ENCODE results near the gene PLK1.

PLK1 gene

DNA sequence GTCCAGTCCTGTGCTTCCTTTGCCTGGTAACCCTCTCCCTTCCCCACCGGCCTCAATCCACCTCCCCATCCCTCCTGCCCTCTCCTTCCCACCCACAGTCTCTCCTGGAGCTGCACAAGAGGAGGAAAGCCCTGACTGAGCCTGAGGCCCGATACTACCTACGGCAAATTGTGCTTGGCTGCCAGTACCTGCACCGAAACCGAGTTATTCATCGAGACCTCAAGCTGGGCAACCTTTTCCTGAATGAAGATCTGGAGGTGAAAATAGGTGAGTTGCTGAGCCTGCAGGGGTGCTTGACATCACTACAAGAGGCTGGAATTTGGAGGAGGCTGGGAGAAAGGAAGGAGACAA, 1.3 kb downstream of the PLK1 start:
- DNase-seq (ENCODE audit: low read depth in 2 of 2) = no peak

DNA sequence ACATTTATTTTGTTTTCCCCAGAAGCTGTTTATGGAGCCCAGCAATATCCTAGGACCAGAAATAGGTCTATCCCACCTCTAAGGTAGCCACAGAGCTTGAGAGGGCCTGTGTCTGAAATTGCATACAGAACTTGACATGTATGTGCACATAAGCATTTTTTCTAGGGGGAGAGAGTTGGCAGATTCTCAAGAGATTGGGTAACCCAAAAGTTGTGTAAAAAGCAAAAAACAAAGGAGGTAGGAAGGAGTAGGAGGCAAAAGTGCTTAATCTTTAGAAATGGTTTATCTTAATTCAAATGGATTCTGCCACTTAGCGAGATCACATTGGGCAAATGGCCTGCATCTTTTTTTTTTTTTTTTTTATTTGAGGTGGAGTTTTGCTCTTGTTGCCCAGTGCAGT, 3.5 kb downstream of the PLK1 start:
- no peak for DNase-seq (ENCODE audit: low read depth in 2 of 2)

DNA sequence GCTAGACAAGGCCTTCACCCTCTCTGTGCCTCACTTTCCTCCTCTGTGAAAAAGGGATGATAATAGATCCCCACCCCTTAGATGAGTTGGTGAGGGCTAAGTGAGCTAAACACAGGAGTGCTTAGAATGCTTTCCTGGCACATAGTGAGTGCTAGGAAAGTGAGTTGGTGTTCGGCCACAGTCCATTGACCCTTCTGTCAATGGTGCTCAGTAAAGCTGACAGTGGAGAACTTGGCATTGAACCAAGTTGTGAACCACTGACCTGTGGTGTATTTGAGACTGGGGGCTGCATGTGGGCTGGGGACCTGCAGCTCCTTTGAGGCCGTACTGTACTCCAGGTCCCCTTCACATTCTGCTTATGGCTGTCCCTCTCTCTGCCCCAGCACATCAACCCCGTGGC, 4.8 kb downstream of the PLK1 start:
- DNase-seq (ENCODE audit: low read depth in 2 of 2) = no peak

DNA sequence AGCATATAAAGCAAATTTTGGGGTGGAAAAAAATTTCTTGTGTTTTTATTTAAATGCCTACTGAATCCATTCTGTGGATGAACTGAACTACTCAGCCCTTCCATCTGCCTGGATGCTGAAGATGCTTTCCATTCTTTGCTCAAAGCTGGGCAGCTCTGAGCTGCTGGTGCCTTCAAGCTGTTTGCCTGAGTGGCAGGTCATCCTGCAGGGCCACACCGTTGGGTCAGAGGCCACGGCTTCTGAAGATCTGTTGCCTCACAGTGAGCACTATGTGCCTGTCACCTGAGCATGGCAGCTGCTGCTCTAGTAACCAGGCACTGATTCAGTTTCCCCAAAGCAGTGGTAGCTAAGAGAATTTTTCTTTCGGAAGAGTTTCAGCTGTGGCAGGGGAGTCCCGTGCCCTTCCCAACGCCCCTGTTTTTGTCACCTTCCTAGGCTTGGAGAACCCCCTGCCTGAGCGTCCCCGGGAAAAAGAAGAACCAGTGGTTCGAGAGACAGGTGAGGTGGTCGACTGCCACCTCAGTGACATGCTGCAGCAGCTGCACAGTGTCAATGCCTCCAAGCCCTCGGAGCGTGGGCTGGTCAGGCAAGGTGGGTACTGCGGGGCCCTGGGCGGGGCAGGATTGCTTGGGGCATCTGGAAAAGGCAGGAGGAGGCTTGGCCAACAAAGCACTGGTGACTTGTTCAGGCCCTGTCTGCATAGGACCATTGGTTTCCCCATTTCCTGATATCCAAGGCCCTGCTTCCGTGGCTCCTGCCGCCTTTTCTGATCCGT, 8.5 kb downstream of the PLK1 start:
- DNase-seq (ENCODE audit: low read depth in 2 of 2) = no peak

DNA sequence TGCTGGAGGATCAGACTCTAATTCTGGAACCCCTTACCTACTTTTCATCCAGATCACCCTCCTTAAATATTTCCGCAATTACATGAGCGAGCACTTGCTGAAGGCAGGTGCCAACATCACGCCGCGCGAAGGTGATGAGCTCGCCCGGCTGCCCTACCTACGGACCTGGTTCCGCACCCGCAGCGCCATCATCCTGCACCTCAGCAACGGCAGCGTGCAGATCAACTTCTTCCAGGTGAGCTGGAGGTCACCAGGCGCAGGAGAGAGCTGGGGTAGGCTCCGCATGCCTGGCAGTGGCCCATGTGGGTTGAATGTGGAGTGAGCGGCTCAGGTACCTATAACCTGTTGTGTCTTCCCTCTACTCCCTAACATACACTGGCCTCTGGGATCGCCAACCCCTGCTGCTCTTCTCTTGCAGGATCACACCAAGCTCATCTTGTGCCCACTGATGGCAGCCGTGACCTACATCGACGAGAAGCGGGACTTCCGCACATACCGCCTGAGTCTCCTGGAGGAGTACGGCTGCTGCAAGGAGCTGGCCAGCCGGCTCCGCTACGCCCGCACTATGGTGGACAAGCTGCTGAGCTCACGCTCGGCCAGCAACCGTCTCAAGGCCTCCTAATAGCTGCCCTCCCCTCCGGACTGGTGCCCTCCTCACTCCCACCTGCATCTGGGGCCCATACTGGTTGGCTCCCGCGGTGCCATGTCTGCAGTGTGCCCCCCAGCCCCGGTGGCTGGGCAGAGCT, 10.9 kb downstream of the PLK1 start:
- DNase-seq (ENCODE audit: low read depth in 2 of 2) = no peak

DNA sequence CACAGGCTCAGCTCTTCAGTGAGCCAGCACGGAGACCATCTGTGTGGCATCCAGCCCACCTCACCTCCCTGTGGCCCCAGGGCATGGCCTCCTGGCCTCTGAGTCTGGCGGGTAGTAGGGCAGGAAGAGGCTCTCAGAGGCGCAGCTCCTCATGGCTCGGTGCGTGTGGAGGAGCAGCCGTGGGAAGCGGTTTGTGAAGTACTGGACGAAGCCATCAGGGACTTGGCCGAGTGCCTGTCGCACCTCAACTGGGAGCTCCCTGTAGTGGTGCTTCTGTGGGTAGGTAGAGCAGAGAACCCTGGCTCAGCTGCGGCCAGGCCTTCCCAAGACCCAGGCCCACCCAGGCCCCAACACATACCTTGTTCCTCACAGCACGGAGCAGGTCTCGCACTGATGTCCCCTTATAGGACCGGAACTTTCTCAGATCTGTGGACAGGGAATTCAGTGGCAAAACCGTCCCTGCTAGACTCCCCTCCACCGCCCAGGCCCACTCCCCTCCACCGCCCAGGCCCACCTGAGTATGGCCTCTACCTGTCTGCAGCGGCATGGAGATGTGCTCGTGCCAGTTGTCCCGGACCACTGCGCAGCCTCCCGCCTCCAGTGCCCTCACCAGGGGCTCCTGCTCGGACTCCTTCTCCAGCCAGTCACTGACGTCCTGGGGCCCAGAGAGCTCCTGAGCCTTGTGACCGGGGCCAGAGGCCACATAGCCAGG, 12.2 kb downstream of the PLK1 start:
- no peak for DNase-seq (ENCODE audit: low read depth in 2 of 2)

DNA sequence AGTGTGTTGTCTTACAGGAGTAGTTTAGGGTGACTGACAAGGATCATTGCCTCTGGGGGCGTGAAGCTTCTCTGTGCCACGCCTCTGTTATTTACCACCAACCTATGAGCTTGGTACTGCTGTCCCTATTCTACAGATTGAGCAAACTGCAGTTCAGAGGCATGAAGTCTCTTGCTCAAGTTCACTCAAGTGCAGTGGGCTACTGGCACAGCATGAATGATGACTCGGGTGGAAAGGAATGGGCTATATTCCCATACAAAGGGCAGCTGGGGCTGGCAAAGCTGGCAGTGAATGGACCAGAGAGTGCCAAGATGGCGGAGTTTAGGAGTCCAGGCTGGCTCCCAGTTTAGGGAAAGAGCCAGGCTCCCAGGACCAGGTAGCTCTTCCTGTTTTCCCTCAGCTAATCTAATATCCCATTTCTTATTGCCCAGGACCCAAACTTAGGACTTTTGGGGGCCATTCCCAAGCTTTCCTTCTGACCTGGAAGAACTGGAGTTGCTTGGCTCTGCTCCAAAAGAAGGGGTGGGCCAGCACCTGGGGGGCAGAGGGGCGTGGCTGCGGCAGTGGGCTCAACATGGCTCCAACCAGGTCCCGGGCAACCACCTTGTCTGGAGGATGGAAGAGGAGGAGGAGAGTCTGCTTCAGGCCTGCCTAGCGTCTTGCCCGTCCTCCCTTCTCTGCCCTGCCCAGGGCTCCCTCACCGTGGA, 12.9 kb downstream of the PLK1 start:
- no peak for DNase-seq (ENCODE audit: low read depth in 2 of 2)

DNA sequence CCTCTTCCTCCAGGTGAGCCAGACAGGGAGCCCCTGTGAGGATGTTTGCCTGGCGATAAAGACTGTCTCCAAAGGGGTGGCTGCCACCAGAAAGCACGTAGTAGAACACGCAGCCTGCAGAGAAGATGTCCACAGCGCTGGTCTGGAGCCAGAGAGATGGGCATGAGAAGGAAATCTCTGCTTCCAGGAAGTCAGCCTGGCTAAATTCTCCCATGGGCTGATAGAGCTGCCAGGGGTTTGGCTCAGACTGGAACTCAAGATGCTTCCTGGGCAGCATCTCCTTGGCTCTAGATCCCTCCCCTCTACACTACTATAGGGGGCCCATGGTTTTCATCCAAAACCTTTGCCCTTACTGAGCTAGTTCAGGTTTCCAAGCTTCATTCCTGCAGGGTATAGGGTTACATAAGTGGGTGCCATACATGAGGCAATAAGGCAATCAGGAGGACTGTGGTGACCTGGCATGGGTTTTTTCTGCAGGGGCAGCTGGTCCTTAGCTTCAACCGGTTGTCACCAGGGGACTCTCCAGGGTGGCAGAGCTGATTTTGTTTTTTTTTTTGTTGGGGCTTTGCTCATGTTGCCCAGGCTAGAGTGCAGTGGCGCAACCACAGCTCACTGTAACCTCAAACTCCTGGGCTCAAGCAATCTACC, 13.6 kb downstream of the PLK1 start:
- no peak for DNase-seq (ENCODE audit: low read depth in 2 of 2)

DNA sequence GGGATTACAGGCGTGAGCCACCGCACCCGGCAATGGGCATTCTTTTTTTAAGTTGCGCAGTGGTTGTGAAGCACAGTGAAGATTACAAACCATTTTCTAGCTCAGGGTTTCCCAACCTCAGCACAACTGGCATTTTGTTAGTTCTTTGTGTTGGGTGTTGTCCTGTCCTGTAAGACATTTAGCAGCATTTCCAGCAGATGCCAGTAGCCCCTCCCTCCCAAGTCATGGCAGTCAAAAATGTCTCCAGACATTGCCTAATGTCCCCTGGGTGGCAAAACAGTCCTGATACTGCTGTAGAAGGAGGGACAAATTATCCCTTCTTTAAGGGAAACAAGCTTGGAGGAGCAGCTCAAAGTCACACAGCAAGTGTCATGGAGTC, 15.6 kb downstream of the PLK1 start:
- DNase-seq (ENCODE audit: low read depth in 2 of 2) = no peak

DNA sequence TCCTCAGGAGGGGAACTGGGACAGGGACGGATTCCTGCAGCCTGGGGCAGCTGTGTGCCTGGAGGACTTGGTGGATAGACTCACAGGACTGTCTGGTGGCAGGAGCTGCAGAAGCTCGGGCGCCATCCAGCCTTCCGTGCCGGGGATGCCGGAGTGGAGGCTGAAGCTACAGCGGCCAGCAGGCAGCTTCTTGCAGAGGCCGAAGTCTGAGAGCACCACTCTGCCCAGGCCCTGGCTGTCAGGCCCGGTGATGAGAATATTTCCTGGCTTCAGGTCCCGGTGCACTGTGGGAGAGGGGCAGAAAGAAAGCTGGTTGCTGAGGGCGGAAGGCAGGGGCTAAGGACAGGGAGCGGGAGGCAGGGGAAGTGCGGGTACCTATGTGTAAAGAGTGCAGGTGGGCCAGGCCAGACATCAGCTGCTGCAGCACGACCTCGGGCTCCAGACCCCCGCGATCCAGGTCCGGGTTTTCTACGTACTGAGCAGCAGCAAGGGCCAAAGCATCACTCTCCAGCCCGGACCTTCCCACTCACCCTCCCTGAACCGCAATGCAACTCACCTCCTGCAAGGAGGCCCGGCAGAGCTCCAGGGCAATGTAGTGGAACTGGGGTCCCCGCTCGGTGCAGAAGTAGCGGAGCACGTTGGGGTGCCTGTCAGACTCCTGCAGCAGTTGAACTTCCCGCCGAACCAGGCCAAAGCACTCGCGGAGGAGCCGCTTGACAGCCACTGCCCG, 16.1 kb downstream of the PLK1 start:
- no peak for DNase-seq (ENCODE audit: low read depth in 2 of 2)

DNA sequence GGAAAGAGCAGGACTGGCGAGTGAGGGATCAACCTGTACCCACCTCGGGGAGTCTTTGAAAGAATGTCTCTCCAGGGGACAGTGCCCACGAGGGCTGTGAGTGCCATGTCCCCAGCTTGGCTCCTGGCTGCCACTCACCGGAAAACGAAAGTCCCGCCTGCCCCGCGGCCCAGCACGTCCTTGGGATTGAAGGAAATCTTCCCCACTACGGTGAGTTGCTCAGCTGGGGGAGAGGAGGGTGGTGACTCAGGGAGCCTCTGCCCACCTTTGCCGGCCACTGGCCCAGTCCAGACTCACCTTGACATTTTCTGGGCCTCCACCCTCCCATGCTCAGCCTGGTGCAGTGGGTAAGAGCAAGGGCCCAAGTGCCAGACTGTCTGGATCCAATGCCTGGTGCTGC, 17.1 kb downstream of the PLK1 start:
- no peak for DNase-seq (ENCODE audit: low read depth in 2 of 2)

DNA sequence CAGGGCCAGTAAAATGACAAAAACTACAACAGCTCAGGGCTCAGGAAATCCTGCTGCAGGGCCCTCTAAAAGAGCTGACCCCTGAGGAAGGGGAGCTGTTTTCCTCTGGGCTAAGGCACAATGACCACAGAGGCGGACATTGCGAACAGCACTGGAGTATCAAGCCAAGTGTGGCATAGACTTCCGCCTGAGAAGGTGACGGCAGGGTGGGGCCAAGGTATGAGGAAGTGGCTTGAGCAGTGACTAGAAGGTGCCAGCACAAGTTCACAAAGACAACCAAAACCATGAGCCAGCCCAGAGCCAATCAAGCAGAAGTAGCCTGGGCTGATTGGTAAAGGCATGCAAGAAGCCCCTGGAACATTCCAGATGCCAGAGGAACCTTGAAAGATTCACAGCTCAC, 20.4 kb downstream of the PLK1 start:
- no peak for DNase-seq (ENCODE audit: low read depth in 2 of 2)

DNA sequence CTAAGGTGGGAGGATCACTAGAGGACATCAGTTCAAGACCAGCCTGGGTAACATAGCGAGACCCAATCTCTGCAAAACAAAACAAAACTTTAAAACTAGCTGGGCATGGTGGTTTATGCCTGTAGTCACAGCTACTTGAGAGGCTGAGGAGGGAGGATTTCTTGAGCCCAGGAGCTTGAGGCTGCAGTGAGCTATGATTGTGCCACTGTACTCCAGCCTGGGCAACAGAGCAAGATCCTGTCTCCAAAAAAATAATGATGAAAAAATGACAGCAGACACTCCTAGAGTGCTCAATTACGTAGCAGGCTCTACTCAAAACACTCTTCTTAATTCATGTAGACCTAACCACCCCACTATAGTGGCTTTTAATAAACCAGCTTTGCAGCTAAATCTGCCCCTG, 21.4 kb downstream of the PLK1 start:
- DNase-seq (ENCODE audit: low read depth in 2 of 2) = no peak

DNA sequence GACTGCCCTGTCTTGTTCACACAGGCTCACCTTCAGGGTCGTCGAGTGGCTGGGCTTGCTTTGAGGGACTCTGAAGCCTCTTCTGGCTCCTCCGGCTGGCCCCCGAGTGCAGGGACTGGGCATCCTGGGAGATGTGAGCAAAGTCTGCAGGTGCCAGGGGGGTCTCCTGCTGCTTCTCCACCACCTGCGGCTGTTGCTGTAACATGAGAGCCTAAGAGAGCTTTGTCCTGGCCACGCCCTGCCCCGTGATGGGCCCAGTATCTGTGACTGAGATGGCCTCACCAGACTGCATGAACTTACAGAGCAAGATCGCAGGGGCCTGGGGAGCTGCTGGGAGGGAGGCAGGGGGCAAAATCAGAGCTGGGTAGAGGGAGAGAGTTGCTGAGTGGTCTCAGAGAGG, 21.8 kb downstream of the PLK1 start:
- no peak for DNase-seq (ENCODE audit: low read depth in 2 of 2)

DNA sequence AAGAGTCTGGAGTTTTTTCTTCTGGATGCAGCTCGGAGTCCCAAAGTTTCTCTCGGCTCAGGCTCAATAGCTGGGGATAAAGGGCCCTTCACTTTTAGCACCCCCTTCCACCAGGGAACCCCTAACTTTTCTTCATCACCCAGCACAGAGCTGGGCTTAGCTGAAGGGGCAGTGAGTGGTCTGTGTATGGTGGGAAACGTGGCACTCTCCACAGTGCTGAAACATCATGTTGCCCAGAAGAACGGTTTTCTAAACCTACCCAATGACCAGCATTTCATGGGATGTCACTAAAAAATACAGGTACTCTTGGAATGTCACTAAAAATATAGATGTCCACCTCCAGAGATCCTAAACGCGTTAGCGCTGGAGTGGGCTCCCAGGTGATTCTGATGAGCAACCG, 22.4 kb downstream of the PLK1 start:
- no peak for DNase-seq (ENCODE audit: low read depth in 2 of 2)

DNA sequence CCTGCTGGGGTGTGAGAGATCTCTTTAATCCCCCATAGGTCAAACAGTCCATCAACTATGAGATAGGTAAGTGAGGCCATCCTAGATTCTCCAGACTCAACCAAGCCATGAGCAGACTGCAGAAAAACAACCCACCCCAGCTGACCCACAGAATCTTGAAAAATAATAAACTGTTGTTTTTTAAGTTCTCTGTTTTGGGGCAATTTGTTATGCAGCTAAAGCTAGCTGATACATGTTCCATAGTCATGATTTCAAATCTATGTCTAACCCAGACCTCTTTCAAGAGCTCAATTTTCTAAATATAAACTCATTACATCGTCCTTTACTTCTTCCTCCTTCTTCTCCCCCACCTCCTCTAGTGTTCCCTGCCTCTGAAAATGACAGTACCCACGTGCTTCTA, 24.3 kb downstream of the PLK1 start:
- no peak for DNase-seq (ENCODE audit: low read depth in 2 of 2)

DNA sequence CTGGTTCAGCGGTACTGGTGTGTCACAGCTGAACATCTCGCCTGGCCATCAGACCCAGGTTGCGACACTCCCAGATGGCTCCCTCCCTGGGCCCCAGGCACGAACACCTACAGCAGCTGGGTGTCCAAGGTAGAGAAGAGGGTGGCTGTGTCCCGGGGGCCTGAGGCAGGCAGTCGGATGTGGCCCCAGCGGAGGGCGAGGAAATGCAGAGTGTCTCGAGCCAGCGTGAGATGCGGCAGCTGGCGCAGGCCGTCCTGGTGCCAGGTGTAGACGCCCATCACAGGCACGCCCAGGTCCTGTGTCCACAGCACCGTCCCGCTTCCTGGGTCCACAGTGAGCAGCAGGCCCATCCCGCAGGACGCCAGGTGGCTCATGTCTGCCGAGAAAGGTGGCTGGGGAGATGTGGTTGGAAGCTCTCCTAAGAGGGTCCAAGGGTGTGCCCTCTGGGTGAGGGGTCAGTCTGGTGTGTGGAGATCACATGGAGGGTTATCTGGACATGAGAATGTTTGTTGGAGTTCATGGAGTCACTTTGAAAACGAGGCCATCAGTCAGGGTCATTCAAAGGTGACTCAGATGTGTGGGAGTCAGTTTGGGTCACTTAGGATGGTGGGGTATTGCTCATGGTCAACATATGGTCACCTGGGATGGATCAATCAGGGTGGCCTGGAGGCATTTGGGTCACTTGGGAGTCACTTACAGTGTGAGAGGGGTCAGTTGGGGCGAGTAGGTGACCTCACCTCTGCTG, 26.3 kb downstream of the PLK1 start:
- no peak for DNase-seq (ENCODE audit: low read depth in 2 of 2)

DNA sequence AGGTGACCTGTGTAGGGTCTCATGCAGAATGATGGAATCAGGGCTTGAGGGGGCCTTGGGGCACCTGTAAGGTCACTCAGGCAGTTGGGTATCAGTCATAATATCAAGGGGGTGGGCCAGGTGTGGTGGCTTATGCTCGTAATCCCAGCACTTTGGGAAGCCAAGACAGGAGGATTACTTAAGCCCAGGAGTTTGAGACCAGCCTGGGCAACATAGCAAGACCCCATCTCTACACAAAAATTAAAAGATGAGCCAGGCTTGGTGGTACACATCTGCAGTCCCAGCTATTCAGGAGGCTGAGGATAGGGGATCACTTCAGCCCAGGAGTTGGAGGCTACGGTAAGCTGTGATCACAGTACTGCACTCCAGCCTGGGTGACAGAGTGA, 26.8 kb downstream of the PLK1 start:
- DNase-seq (ENCODE audit: low read depth in 2 of 2) = no peak

DNA sequence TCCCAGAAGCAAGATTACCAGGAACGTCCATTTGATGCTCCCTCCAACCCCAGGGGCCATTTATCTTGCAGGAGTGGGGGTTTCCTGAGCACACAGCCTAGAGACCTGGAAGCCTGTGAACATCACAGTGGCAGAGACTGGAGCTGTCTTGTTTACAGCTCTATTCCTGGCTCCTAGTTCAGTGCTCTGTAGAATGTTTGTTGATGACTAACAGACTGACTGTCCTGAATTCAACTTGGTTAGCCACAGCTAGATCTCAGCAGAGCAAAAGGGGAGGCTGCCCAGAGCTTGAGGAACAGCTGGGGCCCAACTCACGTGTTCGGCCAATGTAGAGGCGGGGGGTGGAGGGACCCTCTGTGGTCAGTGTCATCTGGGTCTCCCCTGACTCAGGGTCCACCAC, 27.8 kb downstream of the PLK1 start:
- DNase-seq (ENCODE audit: low read depth in 2 of 2) = no peak

DNA sequence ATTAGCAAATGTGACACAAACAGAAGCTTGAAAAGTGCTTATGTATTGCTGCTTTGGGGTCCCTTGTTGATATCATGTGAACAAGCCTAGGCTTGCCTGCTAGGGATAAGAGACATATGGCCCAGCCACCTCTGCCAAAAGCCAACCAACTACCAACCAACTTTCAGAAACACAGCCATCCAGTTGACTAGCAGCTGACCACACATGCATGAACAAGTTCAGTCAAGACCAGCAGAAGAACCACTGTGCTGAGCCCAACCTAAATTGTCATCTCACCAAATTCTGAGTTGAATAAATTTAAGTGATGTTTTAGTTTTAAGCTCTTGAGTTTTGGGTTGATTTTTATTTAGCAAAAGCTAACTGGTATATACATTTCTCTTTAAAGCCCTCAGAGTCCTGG, 30.8 kb downstream of the PLK1 start:
- DNase-seq (ENCODE audit: low read depth in 2 of 2) = no peak

DNA sequence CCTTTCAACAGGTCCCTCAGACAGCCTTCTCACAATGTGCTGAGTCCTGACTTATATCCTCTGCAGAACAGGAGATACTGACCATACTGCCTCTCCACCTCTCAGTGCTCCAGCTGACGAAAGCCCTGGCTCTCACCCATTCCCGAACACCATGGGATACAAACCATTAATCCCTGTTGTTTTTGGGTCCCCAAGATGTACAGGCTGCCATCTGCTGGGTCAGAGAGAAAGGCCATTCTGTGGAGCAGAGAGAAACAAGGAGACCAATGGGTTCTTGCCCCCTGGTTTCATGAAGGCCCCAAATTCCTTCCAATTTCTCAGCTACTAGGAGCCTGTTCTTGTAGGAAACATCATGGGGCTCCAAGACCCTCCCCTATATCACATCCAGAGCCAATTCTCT, 31.3 kb downstream of the PLK1 start:
- DNase-seq (ENCODE audit: low read depth in 2 of 2) = no peak

All from stimulated activated CD4-positive, alpha-beta T cell treated with anti-CD3 and anti-CD28 coated beads, Interleukin-12 subunit alpha, Interleukin-12 subunit beta, amount 100 ng/mL, for 24 hours (primary cell).